H1 (cell line): ENCODE results near the gene NFE2L2. TPM values are rescaled to one million over a fixed set of nuclear protein-coding genes. Genes with fewer than 3 reads are reported as not detected.

Experiments used
- CTCF ChIA-PET: fragments of 300-600 bp; sonication (Branson Sonifier 250); formaldehyde crosslinking; loops from one replicate; lab custom pipeline; 2021; ENCODE audit not compliant: partially characterized antibody; lab: Charles Lee
- POLR2A ChIA-PET: fragments of 300-600 bp; sonication (Branson Sonifier 250); formaldehyde crosslinking; loops from one replicate; lab custom pipeline; 2021; ENCODE audit warnings: inconsistent platforms; ENCODE audit not compliant: partially characterized antibody; lab: Charles Lee
- DNase-seq, 2 experiments: peaks; one replicate each; pipeline versions ENCODE4 v3.0.0 to v3.0.0-alpha.2; 2010 to 2022; ENCODE audit warnings: low spot score in 2 of 2, low read depth in 1 of 2, mixed read lengths in 1 of 2
- FAIRE-seq: peaks from 2 replicates; lab custom pipeline; 2011; peaks lifted over from hg19 to GRCh38; lab: Jason Lieb, UNC
- H2AFZ ChIP-seq: 2 replicates; pipeline ENCODE4 v1.8.1; 2012; ENCODE audit warnings: low read length, inconsistent platforms
- H2AK5ac ChIP-seq: 2 replicates; pipeline ENCODE4 v1.6.1; 2013; ENCODE audit warnings: low read depth, low read length
- H2BK120ac ChIP-seq: replicated peaks from 2 replicates; pipeline ENCODE3; 2013; ENCODE audit warnings: low read depth, low read length, inconsistent platforms
- H2BK12ac ChIP-seq: 2 replicates; pipeline ENCODE4 v1.6.1; 2013; ENCODE audit warnings: low read depth, low read length
- H2BK15ac ChIP-seq: 2 replicates; pipeline ENCODE4 v1.6.1; 2013; ENCODE audit warnings: low read length
- H2BK20ac ChIP-seq: 2 replicates; pipeline ENCODE4 v1.6.1; 2013; ENCODE audit warnings: low read length
- H2BK5ac ChIP-seq: 2 replicates; pipeline ENCODE4 v1.6.1; 2013; ENCODE audit warnings: low read depth, low read length
- H3K14ac ChIP-seq: 2 replicates; pipeline ENCODE4 v1.6.1; 2013; ENCODE audit warnings: inconsistent platforms; ENCODE audit not compliant: insufficient read length
- H3K18ac ChIP-seq: 2 replicates; pipeline ENCODE4 v1.6.1; 2013; ENCODE audit warnings: low read length; ENCODE audit errors: extremely low read depth
- H3K23ac ChIP-seq: 2 replicates; pipeline ENCODE4 v1.6.1; 2013; ENCODE audit warnings: inconsistent platforms; ENCODE audit not compliant: insufficient read length
- H3K23me2 ChIP-seq: 2 replicates; pipeline ENCODE4 v1.6.1; 2013; ENCODE audit warnings: low read depth, low read length
- H3K27ac ChIP-seq: 2 replicates; pipeline ENCODE4 v1.6.1; 2011; ENCODE audit warnings: low read depth, low read length, inconsistent platforms
- H3K27me3 ChIP-seq, 4 experiments: replicated peaks in 1 of 4; 1 replicate in 1 of 4; 2 replicates in 3 of 4; pipeline versions ENCODE4 v1.6.1 to v1.8.1; 2011 to 2013; ENCODE audit warnings: low read length in 3 of 4, mild to moderate bottlenecking in 3 of 4, inconsistent platforms in 2 of 4, mixed read lengths in 2 of 4, moderate library complexity in 1 of 4; ENCODE audit not compliant: control insufficient read depth in 3 of 4, insufficient read depth in 3 of 4; ENCODE audit errors: extremely low read depth in 1 of 4
- H3K36me3 ChIP-seq, 4 experiments: 2 replicates each; pipeline versions ENCODE4 v1.6.1 to v1.8.1; 2011 to 2013; ENCODE audit warnings: mild to moderate bottlenecking in 4 of 4, low read length in 3 of 4, moderate library complexity in 2 of 4, control low read depth in 1 of 4, inconsistent platforms in 1 of 4; ENCODE audit not compliant: insufficient read depth in 4 of 4, control insufficient read depth in 2 of 4
- H3K4ac ChIP-seq: replicated peaks from 2 replicates; pipeline ENCODE3; 2013; ENCODE audit warnings: low read length, low read depth, mixed read lengths, inconsistent platforms; ENCODE audit not compliant: insufficient read length
- H3K4me1 ChIP-seq, 4 experiments: replicated peaks in 1 of 4; 1 replicate in 1 of 4; 2 replicates in 3 of 4; pipeline versions ENCODE4 v1.6.1 to v1.8.1; 2011 to 2013; ENCODE audit warnings: low read length in 3 of 4, inconsistent platforms in 2 of 4, mixed read lengths in 1 of 4; ENCODE audit not compliant: insufficient read depth in 4 of 4, control insufficient read depth in 3 of 4
- H3K4me2 ChIP-seq, 2 experiments: 2 replicates each; pipeline versions ENCODE4 v1.6.1 to v1.8.1; 2011 to 2013; ENCODE audit warnings: low read depth in 2 of 2, low read length in 2 of 2, control low read depth in 1 of 2, inconsistent platforms in 1 of 2, mild to moderate bottlenecking in 1 of 2; ENCODE audit not compliant: insufficient read depth in 1 of 2
- H3K4me3 ChIP-seq, 4 experiments: fragments of 200-600, 300-600 bp in 1 of 4; sonication (generic), shearing (Covaris generic), sonication (Bioruptor Twin) in 1 of 4; 2 replicates each; pipeline versions ENCODE4 v1.5.1 to v1.8.1; 2011 to 2016; ENCODE audit warnings: low read length in 4 of 4, low read depth in 3 of 4, control low read depth in 2 of 4, inconsistent platforms in 2 of 4, mild to moderate bottlenecking in 2 of 4, mixed read lengths in 1 of 4, moderate library complexity in 1 of 4; ENCODE audit not compliant: insufficient read depth in 2 of 4; ENCODE audit errors: extremely low read depth in 1 of 4
- H3K56ac ChIP-seq: replicated peaks from 2 replicates; pipeline ENCODE3; 2013; ENCODE audit warnings: low read depth, mild to moderate bottlenecking, mixed read lengths, low read length, inconsistent platforms; ENCODE audit not compliant: insufficient read length
- H3K79me1 ChIP-seq: 2 replicates; pipeline ENCODE4 v1.6.1; 2013; ENCODE audit warnings: low read depth, low read length, control low read depth
- H3K79me2 ChIP-seq, 2 experiments: 2 replicates each; pipeline versions ENCODE4 v1.6.1 to v1.8.1; 2012 to 2013; ENCODE audit warnings: low read length in 2 of 2, mild to moderate bottlenecking in 2 of 2, inconsistent platforms in 1 of 2; ENCODE audit not compliant: insufficient read depth in 2 of 2, control insufficient read depth in 1 of 2
- H3K9ac ChIP-seq, 4 experiments: replicated peaks in 1 of 4; 1 replicate in 1 of 4; 2 replicates in 3 of 4; pipeline versions ENCODE4 v1.6.1 to v1.8.1; 2011 to 2013; ENCODE audit warnings: low read depth in 3 of 4, low read length in 3 of 4, control low read depth in 2 of 4, mild to moderate bottlenecking in 2 of 4, moderate library complexity in 2 of 4, inconsistent platforms in 1 of 4; ENCODE audit errors: extremely low read depth in 1 of 4
- H3K9me3 ChIP-seq, 2 experiments: 2 replicates each; pipeline versions ENCODE4 v1.6.1 to v1.8.1; 2012 to 2013; ENCODE audit warnings: mild to moderate bottlenecking in 2 of 2, moderate library complexity in 2 of 2, control low read depth in 1 of 2, inconsistent platforms in 1 of 2, low read depth in 1 of 2, low read length in 1 of 2, mixed read lengths in 1 of 2; ENCODE audit not compliant: insufficient read depth in 2 of 2
- H4K20me1 ChIP-seq, 2 experiments: replicated peaks in 1 of 2; 2 replicates each; pipeline versions ENCODE3 to v1.8.1; 2011 to 2013; ENCODE audit warnings: inconsistent platforms in 2 of 2, low read length in 2 of 2, mild to moderate bottlenecking in 1 of 2; ENCODE audit not compliant: insufficient read depth in 2 of 2, control insufficient read depth in 1 of 2
- H4K5ac ChIP-seq: 2 replicates; pipeline ENCODE4 v1.6.1; 2013; ENCODE audit warnings: low read length, low read depth, mixed read lengths, inconsistent platforms; ENCODE audit not compliant: insufficient read length
- H4K8ac ChIP-seq: 2 replicates; pipeline ENCODE4 v1.8.0; 2013; ENCODE audit warnings: mild to moderate bottlenecking, moderate library complexity, low read length, inconsistent platforms; ENCODE audit not compliant: insufficient read depth; ENCODE audit errors: extremely low read depth
- H4K91ac ChIP-seq: replicated peaks from 2 replicates; pipeline ENCODE3; 2013; ENCODE audit warnings: low read length, mixed read lengths, inconsistent platforms; ENCODE audit not compliant: insufficient read length
- ASH2L ChIP-seq: fragments of 200-600, 300-600 bp; sonication (generic); IDR thresholded peaks from one replicate; pipeline ENCODE4 v1.7.1; 2017; ENCODE audit warnings: low read length
- CBX5 ChIP-seq: fragments of 300-800, 300-1000 bp; sonication (generic); IDR thresholded peaks from 2 replicates; pipeline ENCODE4 v1.7.1; 2016; ENCODE audit warnings: antibody characterized with exemption, low read length, low read depth
- FOSL1 ChIP-seq: IDR thresholded peaks from 2 replicates; pipeline ENCODE4 v1.6.1; 2011; ENCODE audit warnings: mild to moderate bottlenecking, low read depth, low read length, moderate library complexity; ENCODE audit not compliant: insufficient read depth
- NANOG ChIP-seq: IDR thresholded peaks from 2 replicates; pipeline ENCODE4 v1.6.1; 2011; ENCODE audit warnings: low read length, low read depth, mild to moderate bottlenecking, inconsistent platforms; ENCODE audit not compliant: insufficient read depth, poor library complexity, severe bottlenecking
- POLR2AphosphoS5 ChIP-seq: IDR thresholded peaks from 2 replicates; pipeline ENCODE4 v1.6.1; 2011; ENCODE audit warnings: low read depth, low read length
- POU5F1 ChIP-seq: IDR thresholded peaks from 2 replicates; pipeline ENCODE4 v1.6.1; 2011; ENCODE audit warnings: low read depth, mild to moderate bottlenecking, low read length, moderate library complexity
- RAD21 ChIP-seq, 2 experiments: IDR thresholded peaks in 1 of 2; conservative IDR thresholded peaks in 1 of 2; 2 replicates each; pipeline ENCODE4 v1.6.1; 2011; ENCODE audit warnings: low read depth in 2 of 2, low read length in 2 of 2, improper control_type of control experiment in 1 of 2, inconsistent platforms in 1 of 2, mild to moderate bottlenecking in 1 of 2, moderate library complexity in 1 of 2
- RNF2 ChIP-seq: fragments of 200-900, 300-1000 bp; sonication (generic); IDR thresholded peaks from 2 replicates; pipeline ENCODE4 v1.7.1; 2016; ENCODE audit warnings: borderline replicate concordance, low read depth, mild to moderate bottlenecking, antibody characterized with exemption, low read length; ENCODE audit not compliant: poor library complexity, severe bottlenecking; ENCODE audit errors: missing control alignments
- SIN3A ChIP-seq, 2 experiments: IDR thresholded peaks in 1 of 2; conservative IDR thresholded peaks in 1 of 2; 2 replicates each; pipeline ENCODE4 v1.6.1; 2011 to 2012; ENCODE audit warnings: low read length in 2 of 2, improper control_type of control experiment in 1 of 2, low read depth in 1 of 2, mild to moderate bottlenecking in 1 of 2
- SIX5 ChIP-seq: IDR thresholded peaks from 2 replicates; pipeline ENCODE4 v1.6.1; 2011; ENCODE audit warnings: mild to moderate bottlenecking, low read depth, low read length
- SP4 ChIP-seq: IDR thresholded peaks from 2 replicates; pipeline ENCODE4 v1.6.1; 2012; ENCODE audit warnings: low read length, inconsistent platforms
- WGBS, 2 experiments: shearing (Covaris generic) in 1 of 2; methylation state at CpG; one replicate each; pipeline versions ENCODE4 v1.1.6 to v1.1.7; 2013 to 2015; ENCODE audit warnings: low lambda C conversion rate in 2 of 2, mixed read lengths in 2 of 2, inconsistent platforms in 1 of 2, low coverage in 1 of 2, missing lambda C conversion rate in 1 of 2; ENCODE audit not compliant: insufficient replicate concordance in 2 of 2, insufficient coverage in 1 of 2, insufficient read length in 1 of 2; ENCODE audit errors: extremely low coverage in 1 of 2, missing lambda C conversion rate in 1 of 2; 5-methylcytosine and 5-hydroxymethylcytosine counted together
- polyA plus RNA-seq, 7 experiments: library from polyadenylated mRNA; depleted of rRNA in 3 of 7; stranded (reverse) in 5 of 7; unstranded in 2 of 7; fragments of >200 nt in 5 of 7; fragments of 200-250 nt in 2 of 7; gene quantifications; 1 replicate in 5 of 7; 2 replicates in 1 of 7; 4 replicates in 1 of 7; pipeline versions ENCODE4 v1.2.1 to v1.2.3, GENCODE V29; 2011 to 2013; ENCODE audit warnings: missing spikeins in 2 of 7, mixed read lengths in 2 of 7
- total RNA-seq: library from RNA; stranded (reverse); fragmentation: NEBNext Ultra II Directional; extraction: Animal tissue kit (Norgen Biotek cat#: 25700); gene quantifications from 2 replicates; pipeline ENCODE4 v1.2.1, GENCODE V29; 2021
- TF ChIP-seq, protein P1 (sequence below): IDR thresholded peaks from 2 replicates; pipeline ENCODE4 v1.6.1; 2011; ENCODE audit warnings: low read depth, mild to moderate bottlenecking, low read length; ENCODE audit not compliant: insufficient read depth

The NFE2L2 gene
- total and polyA plus RNA-seq, 2 of the 8 experiments (the other 6 are each of a cell fraction or from before 2014, with no cell fraction given), result 33.2 to 34.5 TPM

DNA sequence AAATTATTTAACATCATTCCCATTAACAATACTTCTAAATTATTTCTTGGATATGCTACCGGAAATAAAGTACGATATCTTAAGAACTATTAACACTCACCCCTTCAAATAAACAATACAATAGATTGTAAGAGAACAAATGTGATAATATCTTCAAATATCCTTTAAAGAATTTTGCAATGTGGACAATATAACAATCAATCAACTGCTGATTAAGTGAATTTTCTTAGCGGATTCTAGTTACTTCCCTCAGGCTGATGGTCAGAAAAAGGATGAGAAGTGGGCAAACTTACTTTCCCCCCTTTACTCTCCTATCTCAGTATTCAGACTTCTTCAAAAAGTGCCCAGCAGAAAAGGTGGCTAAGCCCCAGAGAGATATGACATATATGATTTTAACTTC, 10.8 kb downstream of the NFE2L2 start:
- Histone ChIP-seq H3K18ac (no peak overlapping the region), H2AK5ac (no peak overlapping the region), H3K4me2 (no peak overlapping the region), H3K27me3 (no peaks in the 10 kb centered on the region), H3K9ac (no peak overlapping the region), H3K56ac (no peak overlapping the region), H4K20me1 (peaks cover 11 to 14% of the 10 kb centered on the region in 2 experiments), H3K4me1 (peaks cover 0 to 7% (median 0%) of the 10 kb centered on the region in 4 experiments; a peak in 1 of 7 replicates), H3K23me2 (no peaks in the 10 kb centered on the region), H2AFZ (no peak overlapping the region), H3K36me3 (peaks cover 0 to 3% (median 0%) of the 10 kb centered on the region in 4 experiments; a peak in 1 of 8 replicates), H4K5ac (no peak overlapping the region), H3K4ac (no peak overlapping the region), H3K27ac (no peak overlapping the region), H4K8ac (no peak overlapping the region), H3K4me3 (no peak overlapping the region), H3K14ac (no peak overlapping the region), H3K9me3 (peaks cover 7 to 8% of the 10 kb centered on the region in 2 experiments), H3K79me1 (peaks cover 8% of the 10 kb centered on the region), H2BK120ac (no peak overlapping the region), H3K23ac (no peak overlapping the region), H2BK20ac (no peak overlapping the region), H2BK5ac (no peak overlapping the region), H2BK15ac (no peak overlapping the region), H4K91ac (no peak overlapping the region), H3K79me2 (peaks cover 18 to 99% of the 10 kb centered on the region in 2 experiments), H2BK12ac (no peak overlapping the region)
- DNase-seq, result no peak
- 90% methylated on average over 3 of the region's 3 CpGs; no CpG with 5 or more reads in 1 of the 2 experiments for WGBS, 2 experiments
- ChIA-PET CTCF (interaction anchor here (0.6 to 4.7 kb wide), 26 partner anchors 8 to 432 kb away, joined by 3 to 41 read pairs (median 8); partner anchors contain the start of gene NFE2L2), POLR2A (interaction anchor here (1.0 to 10.4 kb wide), 5 partner anchors 10 to 42 kb away, joined by 4 to 74 read pairs (median 6); partner anchors contain the start of genes HNRNPA3 and NFE2L2)
- no peak for FAIRE-seq
- TF ChIP-seq RNF2 (no peak), RAD21 (IDR thresholded peaks at IDR 0.05 in 1 of 2, conservative IDR thresholded peaks at IDR 0.05 in 1 of 2; ENCODE audit: low read depth in 2 of 2, low read length in 2 of 2) (no peak), POU5F1 (no peak), SP4 (no peak), NANOG (no peak), SIX5 (no peak), CBX5 (no peak), POLR2AphosphoS5 (no peak), FOSL1 (no peak), ASH2L (no peak), SIN3A (conservative IDR thresholded peaks at IDR 0.05 in 1 of 2, IDR thresholded peaks at IDR 0.05 in 1 of 2; ENCODE audit: low read depth in 1 of 2, low read length in 2 of 2) (no peak)
- TF ChIP-seq, protein P1, sequence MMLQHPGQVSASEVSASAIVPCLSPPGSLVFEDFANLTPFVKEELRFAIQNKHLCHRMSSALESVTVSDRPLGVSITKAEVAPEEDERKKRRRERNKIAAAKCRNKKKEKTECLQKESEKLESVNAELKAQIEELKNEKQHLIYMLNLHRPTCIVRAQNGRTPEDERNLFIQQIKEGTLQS, result no peak
